ENCODE data around the gene KCNIP3.
"Not testable (repeated sequence)": the region's sequence is repeated elsewhere in the genome, so short reads cannot be mapped to it uniquely, and the experiment has no call there.

The KCNIP3 gene

DNA sequence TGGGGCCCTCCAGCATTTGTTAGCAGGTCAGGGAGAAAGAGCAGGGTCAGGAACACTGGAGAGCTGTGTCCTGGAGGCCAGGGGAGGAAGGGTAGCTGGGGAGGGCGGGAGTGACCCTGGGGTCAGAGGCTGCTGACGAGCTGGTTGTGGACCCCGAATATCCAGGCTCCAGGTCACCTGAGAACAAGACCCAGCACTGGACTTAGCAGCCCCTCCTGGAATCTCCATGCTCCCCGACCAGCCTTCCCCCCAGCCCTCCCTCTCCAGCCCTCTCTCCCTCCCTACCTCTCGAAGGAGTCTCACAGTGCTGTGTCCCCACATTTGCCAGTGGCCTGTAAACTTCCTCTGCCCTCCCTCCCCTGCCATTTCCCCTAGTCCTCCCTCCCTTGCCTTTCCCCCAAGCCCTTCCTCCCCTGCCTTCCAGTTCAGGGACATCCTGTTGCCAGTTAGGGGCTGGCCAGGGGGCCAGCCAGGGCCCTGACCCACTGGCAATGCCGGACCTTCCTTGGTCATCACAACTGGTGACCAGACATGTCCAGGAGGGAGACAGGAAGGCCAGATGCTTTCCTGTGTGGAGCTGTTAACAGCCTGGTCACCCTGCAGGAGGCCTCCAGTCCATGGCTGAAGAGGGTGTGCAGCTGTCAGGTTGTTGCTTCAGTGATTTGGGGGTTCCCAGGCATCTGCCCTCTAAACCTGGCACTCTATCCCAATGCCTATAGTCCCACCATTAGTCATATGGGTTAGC is 55.3 kb downstream of the KCNIP3 start:
- Histone ChIP-seq H3K27me3 (ENCODE audit: control insufficient read depth in 1 of 2, insufficient read depth in 2 of 2, low read length in 2 of 2) (no peaks in the 10 kb centered on the region), H3K27ac (ENCODE audit: low read length) (no peak overlapping the region), H3K4me1 (ENCODE audit: control insufficient read depth, insufficient read depth, low read length) (peaks cover 7% of the 10 kb centered on the region), H3K9me3 (ENCODE audit: control insufficient read depth in 2 of 2, low read length in 2 of 2) (no peaks in the 10 kb centered on the region), H3K9ac (ENCODE audit: low read length in 2 of 2) (no peak overlapping the region), H3K36me3 (ENCODE audit: control insufficient read depth in 2 of 2, insufficient read depth in 2 of 2, low read length in 2 of 2) (no peaks in the 10 kb centered on the region), H3K4me3 (ENCODE audit: low read length in 2 of 2) (no peak overlapping the region)

DNA sequence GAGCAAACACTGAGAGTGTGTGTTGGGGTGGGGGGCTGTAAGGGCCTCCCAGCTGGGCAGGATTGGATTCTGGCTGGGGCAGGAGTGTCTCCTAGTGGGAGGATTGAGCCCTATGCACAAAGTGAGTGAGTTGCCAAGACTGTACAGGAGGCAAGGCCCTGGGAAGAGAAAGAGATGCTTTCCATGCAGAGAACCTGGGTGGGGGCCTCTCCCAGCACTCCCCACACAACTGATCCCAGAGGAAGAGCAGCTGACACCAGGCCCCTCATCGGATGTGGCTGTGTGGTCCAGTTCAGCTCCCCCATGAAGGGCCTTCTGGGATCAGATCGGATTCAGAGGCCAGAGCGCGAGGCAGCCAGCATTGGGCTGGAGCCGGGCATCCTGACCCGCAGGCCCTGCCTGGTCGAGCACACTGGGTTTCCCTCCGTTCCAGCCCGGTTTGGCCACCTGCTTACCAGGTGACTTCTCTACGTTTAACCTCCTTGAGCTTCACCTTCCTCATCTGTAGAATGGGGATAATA is 56.0 kb downstream of the KCNIP3 start:
- Histone ChIP-seq H3K4me3 (ENCODE audit: low read length in 2 of 2) (no peak overlapping the region), H3K27me3 (ENCODE audit: control insufficient read depth in 1 of 2, insufficient read depth in 2 of 2, low read length in 2 of 2) (no peaks in the 10 kb centered on the region), H3K4me1 (ENCODE audit: control insufficient read depth, insufficient read depth, low read length) (peaks cover 1% of the 10 kb centered on the region)

DNA sequence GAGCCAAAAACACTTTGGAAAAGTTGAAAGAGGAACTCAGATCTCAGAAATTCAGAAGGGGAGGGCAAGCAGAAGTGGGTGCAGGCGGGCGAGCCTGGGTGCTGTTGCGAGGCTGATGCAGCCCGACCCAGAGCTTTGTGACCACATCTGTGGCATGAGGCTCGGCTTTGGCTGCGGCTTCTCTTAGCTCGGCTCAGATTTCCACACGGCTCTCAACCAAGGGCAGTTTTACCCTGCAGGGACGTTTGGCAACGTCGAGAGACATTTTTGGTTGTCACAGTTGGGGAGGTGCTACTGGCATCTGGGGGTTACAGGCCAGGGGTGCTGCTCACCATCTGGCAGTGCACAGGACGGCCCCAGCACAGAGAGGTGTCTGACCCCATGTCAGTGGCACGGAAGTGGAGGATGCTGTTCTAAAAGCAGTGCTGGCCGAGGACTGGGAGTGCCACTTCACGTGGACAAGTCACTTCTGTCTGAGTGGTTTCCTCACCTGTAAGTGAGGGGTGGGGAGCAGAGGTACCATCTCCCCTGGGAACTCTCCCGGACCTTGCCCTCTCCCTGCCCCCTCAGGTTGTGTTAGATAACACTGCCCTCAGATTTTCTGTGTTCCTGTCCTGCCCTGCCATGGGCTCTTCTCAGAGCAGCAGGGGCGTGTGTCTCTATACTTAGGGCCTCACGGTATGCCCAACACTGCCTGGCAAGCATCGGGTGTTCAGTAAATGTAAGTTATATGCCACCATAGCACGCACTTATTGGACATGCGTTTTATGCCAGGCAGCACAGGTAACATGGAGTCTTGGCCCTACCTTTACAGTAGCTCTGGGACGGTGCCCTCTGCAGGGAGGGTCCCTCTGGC is 56.7 kb downstream of the KCNIP3 start:
- Histone ChIP-seq H3K4me1 (ENCODE audit: control insufficient read depth, insufficient read depth, low read length) (no peaks in the 10 kb centered on the region), H3K27me3 (ENCODE audit: control insufficient read depth in 1 of 2, insufficient read depth in 2 of 2, low read length in 2 of 2) (no peaks in the 10 kb centered on the region), H3K27ac (ENCODE audit: low read length) (no peak overlapping the region), H3K9ac (ENCODE audit: low read length in 2 of 2) (no peak overlapping the region), H3K9me3 (ENCODE audit: control insufficient read depth in 2 of 2, low read length in 2 of 2) (no peaks in the 10 kb centered on the region), H3K36me3 (ENCODE audit: control insufficient read depth in 2 of 2, insufficient read depth in 2 of 2, low read length in 2 of 2) (no peaks in the 10 kb centered on the region), H3K4me3 (ENCODE audit: low read length in 2 of 2) (no peak overlapping the region)

More for the DNA sequence above, 56.0 kb downstream of the KCNIP3 start:
- Histone ChIP-seq H3K27ac (ENCODE audit: low read length) (no peak overlapping the region), H3K9me3 (ENCODE audit: control insufficient read depth in 2 of 2, low read length in 2 of 2) (no peaks in the 10 kb centered on the region), H3K9ac (ENCODE audit: low read length in 2 of 2) (no peak overlapping the region), H3K36me3 (ENCODE audit: control insufficient read depth in 2 of 2, insufficient read depth in 2 of 2, low read length in 2 of 2) (no peaks in the 10 kb centered on the region)

GRCh38 chr2:95354469-95354901 is 57.3 kb downstream of the KCNIP3 start:
- H3K27me3 ChIP-seq (ENCODE audit: control insufficient read depth in 1 of 2, insufficient read depth in 2 of 2, low read length in 2 of 2) = no peaks in the 10 kb centered on the region
- no peak overlapping the region for H3K4me3 ChIP-seq (ENCODE audit: low read length in 2 of 2)
- H3K9ac ChIP-seq (ENCODE audit: low read length in 2 of 2) = no peak overlapping the region
- H3K4me1 ChIP-seq (ENCODE audit: control insufficient read depth, insufficient read depth, low read length) = no peaks in the 10 kb centered on the region
- H3K36me3 ChIP-seq (ENCODE audit: control insufficient read depth in 2 of 2, insufficient read depth in 2 of 2, low read length in 2 of 2) = no peaks in the 10 kb centered on the region
- no peak overlapping the region for H3K27ac ChIP-seq (ENCODE audit: low read length)
- no peaks in the 10 kb centered on the region for H3K9me3 ChIP-seq (ENCODE audit: control insufficient read depth in 2 of 2, low read length in 2 of 2)

- Histone ChIP-seq H3K4me1 (ENCODE audit: control insufficient read depth, insufficient read depth, low read length) (no peaks in the 10 kb centered on the region), H3K36me3 (ENCODE audit: control insufficient read depth in 2 of 2, insufficient read depth in 2 of 2, low read length in 2 of 2) (no peaks in the 10 kb centered on the region), H3K9ac (ENCODE audit: low read length in 2 of 2) (no peak overlapping the region), H3K4me3 (ENCODE audit: low read length in 2 of 2) (no peak overlapping the region), H3K27ac (ENCODE audit: low read length) (no peak overlapping the region), H3K9me3 (ENCODE audit: control insufficient read depth in 2 of 2, low read length in 2 of 2) (no peaks in the 10 kb centered on the region), H3K27me3 (ENCODE audit: control insufficient read depth in 1 of 2, insufficient read depth in 2 of 2, low read length in 2 of 2) (no peaks in the 10 kb centered on the region)
These were observed 57.8 kb downstream of the KCNIP3 start for GRCh38 chr2:95354925-95355324.

- H3K27ac ChIP-seq (ENCODE audit: low read length); H3K4me1 ChIP-seq (ENCODE audit: control insufficient read depth, insufficient read depth, low read length); H3K4me3 ChIP-seq (ENCODE audit: low read length in 2 of 2); H3K9ac ChIP-seq (ENCODE audit: low read length in 2 of 2); H3K36me3 ChIP-seq (ENCODE audit: control insufficient read depth in 2 of 2, insufficient read depth in 2 of 2, low read length in 2 of 2); H3K9me3 ChIP-seq (ENCODE audit: control insufficient read depth in 2 of 2, low read length in 2 of 2); H3K27me3 ChIP-seq (ENCODE audit: control insufficient read depth in 1 of 2, insufficient read depth in 2 of 2, low read length in 2 of 2): not testable (repeated sequence)
These were observed 58.3 kb downstream of the KCNIP3 start for GRCh38 chr2:95355486-95355885.

DNA sequence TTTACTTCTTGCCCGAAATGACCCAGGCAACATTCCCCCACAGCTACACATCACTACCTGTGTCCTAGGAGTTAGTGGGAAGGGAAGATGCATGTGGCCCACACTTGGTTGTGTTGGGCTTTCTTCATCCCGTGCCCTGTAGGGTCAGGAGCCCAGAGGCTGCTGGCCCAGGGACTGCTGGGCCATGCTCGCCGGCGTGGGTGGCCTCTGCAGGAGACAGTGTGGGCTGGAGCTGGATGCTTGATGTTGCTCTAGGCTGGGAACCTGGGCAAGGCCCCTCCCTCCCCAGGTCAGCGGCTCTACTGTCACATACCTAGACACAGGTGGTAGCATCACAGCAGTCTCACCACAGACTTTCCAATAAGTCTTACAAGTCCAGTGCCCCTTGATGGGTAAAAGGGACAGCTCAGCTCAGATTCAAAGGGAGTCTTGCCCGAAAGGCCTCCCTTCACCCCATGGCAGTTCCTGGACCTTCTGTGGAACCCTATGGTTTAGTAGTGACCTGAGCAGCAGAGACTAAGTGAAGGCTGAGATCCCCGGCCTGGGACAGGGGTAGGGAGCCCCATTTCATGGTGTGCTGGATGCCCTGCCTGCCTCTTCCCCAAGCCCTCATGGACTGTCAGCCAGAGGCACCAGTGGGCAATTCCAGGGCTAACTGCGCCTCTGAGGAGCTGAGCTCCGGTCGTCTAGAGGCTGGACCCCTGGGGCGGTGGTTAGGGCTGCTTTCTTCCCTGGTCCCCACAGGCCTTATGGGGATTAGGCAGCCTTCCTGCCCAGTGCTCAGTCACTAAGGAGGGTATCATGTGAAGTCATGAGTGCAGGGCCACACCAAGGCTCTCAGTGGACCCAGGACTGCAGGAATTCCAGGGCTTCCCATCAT is 59.9 kb downstream of the KCNIP3 start:
- Histone ChIP-seq H3K36me3 (ENCODE audit: control insufficient read depth in 2 of 2, insufficient read depth in 2 of 2, low read length in 2 of 2) (no peaks in the 10 kb centered on the region), H3K9me3 (ENCODE audit: control insufficient read depth in 2 of 2, low read length in 2 of 2) (no peaks in the 10 kb centered on the region), H3K9ac (ENCODE audit: low read length in 2 of 2) (no peak overlapping the region), H3K4me3 (ENCODE audit: low read length in 2 of 2) (no peak overlapping the region), H3K4me1 (ENCODE audit: control insufficient read depth, insufficient read depth, low read length) (no peaks in the 10 kb centered on the region), H3K27ac (ENCODE audit: low read length) (no peak overlapping the region), H3K27me3 (ENCODE audit: control insufficient read depth in 1 of 2, insufficient read depth in 2 of 2, low read length in 2 of 2) (no peaks in the 10 kb centered on the region)

- no peak overlapping the region for H3K4me3 ChIP-seq (ENCODE audit: low read length in 2 of 2)
- H3K27me3 ChIP-seq (ENCODE audit: control insufficient read depth in 1 of 2, insufficient read depth in 2 of 2, low read length in 2 of 2) = no peaks in the 10 kb centered on the region
- H3K4me1 ChIP-seq (ENCODE audit: control insufficient read depth, insufficient read depth, low read length) = no peaks in the 10 kb centered on the region
- no peaks in the 10 kb centered on the region for H3K9me3 ChIP-seq (ENCODE audit: control insufficient read depth in 2 of 2, low read length in 2 of 2)
- no peaks in the 10 kb centered on the region for H3K36me3 ChIP-seq (ENCODE audit: control insufficient read depth in 2 of 2, insufficient read depth in 2 of 2, low read length in 2 of 2)
- no peak overlapping the region for H3K9ac ChIP-seq (ENCODE audit: low read length in 2 of 2)
- H3K27ac ChIP-seq (ENCODE audit: low read length) = no peak overlapping the region
These were observed 60.7 kb downstream of the KCNIP3 start for GRCh38 chr2:95357717-95358280.

GRCh38 chr2:95359031-95359430 is 61.9 kb downstream of the KCNIP3 start:
- no peaks in the 10 kb centered on the region for H3K36me3 ChIP-seq (ENCODE audit: control insufficient read depth in 2 of 2, insufficient read depth in 2 of 2, low read length in 2 of 2)
- no peak overlapping the region for H3K27ac ChIP-seq (ENCODE audit: low read length)
- no peaks in the 10 kb centered on the region for H3K9me3 ChIP-seq (ENCODE audit: control insufficient read depth in 2 of 2, low read length in 2 of 2)

GRCh38 chr2:95359501-95359930 is 62.4 kb downstream of the KCNIP3 start:
- Histone ChIP-seq H3K27me3 (ENCODE audit: control insufficient read depth in 1 of 2, insufficient read depth in 2 of 2, low read length in 2 of 2) (no peaks in the 10 kb centered on the region), H3K4me3 (ENCODE audit: low read length in 2 of 2) (no peak overlapping the region), H3K36me3 (ENCODE audit: control insufficient read depth in 2 of 2, insufficient read depth in 2 of 2, low read length in 2 of 2) (no peaks in the 10 kb centered on the region), H3K9ac (ENCODE audit: low read length in 2 of 2) (no peak overlapping the region), H3K4me1 (ENCODE audit: control insufficient read depth, insufficient read depth, low read length) (no peaks in the 10 kb centered on the region), H3K9me3 (ENCODE audit: control insufficient read depth in 2 of 2, low read length in 2 of 2) (no peaks in the 10 kb centered on the region), H3K27ac (ENCODE audit: low read length) (no peak overlapping the region)

More at GRCh38 chr2:95359031-95359430, 61.9 kb downstream of the KCNIP3 start:
- no peaks in the 10 kb centered on the region for H3K27me3 ChIP-seq (ENCODE audit: control insufficient read depth in 1 of 2, insufficient read depth in 2 of 2, low read length in 2 of 2)
- no peak overlapping the region for H3K4me3 ChIP-seq (ENCODE audit: low read length in 2 of 2)
- H3K9ac ChIP-seq (ENCODE audit: low read length in 2 of 2) = no peak overlapping the region
- no peaks in the 10 kb centered on the region for H3K4me1 ChIP-seq (ENCODE audit: control insufficient read depth, insufficient read depth, low read length)
